NCI-H187 treated with DMSO at 0.1 percent for 48 hours (cell line): Measurements from ENCODE around the gene SPR.

Experiments
- DNase-seq: peaks from one replicate; lab custom pipeline; 2025; lab: John Stamatoyannopoulos, UW

Gene SPR

DNA sequence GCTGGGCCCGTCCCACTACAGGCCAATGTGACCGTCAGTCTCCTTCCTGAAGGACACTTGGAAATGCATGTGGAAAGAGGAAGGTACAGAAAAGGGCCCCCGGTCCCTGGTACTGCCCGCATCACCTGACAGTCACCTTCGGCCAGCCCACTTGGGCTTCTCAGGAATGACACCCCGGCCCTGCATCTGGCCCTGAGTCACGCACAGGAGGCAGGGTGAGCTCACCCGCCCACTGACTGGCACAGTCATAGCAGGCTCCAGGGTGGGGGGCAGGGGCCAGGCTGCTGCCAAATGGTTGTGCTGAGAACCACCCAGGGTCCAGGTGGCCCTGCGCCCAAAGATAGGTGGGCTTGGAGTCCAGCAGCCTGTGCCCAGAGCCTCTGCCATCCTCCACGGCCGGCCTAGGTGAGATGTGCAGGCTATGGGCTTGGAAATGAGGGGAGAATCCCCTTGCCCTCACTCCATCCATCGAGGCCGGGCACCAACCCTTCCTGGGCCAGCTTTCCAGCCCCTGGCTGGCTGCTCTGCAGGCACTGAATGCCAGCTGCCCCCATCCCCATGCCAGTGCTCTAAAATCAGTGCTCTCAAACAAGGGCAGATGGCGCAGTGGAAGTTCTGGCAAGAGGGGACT, 44.2 kb downstream of the SPR start:
- DNase-seq = no peak

GRCh38 chr2:72932045-72932740, 45.0 kb downstream of the SPR start:
- DNase-seq = no peak

- no peak for DNase-seq
Observed at GRCh38 chr2:72932805-72933204, 45.6 kb downstream of the SPR start.

DNA sequence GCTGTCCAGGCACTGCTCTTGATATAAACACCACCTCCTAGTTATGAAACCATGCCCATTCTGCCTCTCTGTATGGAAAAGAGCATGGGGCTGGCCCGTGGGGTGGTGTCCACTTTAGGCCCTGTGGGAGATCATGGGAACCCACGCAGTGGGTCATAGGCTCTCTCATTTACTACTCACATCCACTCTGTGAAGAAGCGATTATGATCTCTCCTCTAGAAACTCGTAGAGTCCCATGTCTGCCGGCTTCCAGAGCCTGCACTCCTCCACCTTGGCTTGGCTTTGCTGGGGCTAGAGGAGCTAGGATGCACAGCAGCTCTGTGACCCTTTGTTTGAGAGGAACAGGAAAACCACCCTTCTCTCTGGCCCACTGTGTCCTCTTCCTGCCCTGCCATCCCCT, 46.0 kb downstream of the SPR start:
- DNase-seq = no peak

DNA sequence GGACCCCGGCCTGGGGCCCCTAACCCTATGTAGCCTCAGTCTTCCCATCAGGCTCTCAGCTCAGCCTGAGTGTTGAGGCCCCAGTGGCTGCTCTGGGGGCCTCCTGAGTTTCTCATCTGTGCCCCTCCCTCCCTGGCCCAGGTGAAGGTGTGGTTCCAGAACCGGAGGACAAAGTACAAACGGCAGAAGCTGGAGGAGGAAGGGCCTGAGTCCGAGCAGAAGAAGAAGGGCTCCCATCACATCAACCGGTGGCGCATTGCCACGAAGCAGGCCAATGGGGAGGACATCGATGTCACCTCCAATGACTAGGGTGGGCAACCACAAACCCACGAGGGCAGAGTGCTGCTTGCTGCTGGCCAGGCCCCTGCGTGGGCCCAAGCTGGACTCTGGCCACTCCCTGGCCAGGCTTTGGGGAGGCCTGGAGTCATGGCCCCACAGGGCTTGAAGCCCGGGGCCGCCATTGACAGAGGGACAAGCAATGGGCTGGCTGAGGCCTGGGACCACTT, 46.5 kb downstream of the SPR start:
- no peak for DNase-seq

DNA sequence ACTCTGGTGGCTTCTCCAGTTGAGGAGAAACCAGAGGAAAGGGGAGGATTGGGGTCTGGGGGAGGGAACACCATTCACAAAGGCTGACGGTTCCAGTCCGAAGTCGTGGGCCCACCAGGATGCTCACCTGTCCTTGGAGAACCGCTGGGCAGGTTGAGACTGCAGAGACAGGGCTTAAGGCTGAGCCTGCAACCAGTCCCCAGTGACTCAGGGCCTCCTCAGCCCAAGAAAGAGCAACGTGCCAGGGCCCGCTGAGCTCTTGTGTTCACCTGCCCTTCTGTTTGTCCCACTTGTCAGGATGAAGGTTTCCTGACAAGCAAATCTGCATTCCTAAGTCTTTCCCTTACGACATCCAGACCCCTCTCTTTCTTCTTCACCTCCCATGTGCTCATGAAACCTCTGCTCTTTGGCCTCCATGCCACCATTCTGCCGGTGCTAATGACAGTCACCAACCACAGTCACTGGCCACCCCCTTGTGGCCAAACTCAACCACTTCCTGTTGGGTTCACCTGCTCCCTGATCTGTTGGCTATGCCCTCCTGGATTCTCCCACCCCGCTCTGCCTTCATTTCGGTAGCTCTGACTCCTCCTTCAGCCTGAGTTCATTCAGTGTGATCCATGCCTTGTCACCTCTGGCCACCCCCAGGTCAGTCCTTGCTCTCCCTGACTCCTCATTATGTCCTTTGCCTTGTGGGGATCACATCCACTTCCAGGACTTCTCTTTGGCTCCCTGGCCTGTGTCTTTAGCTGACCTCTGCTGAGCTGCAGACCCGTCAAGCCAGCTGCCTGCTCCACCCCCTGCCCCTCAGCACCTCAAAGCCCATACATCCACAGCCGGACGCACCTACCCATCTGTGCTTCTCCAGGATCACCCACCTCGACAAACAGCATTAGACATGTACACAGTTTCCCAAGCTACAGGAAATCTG, 47.7 kb downstream of the SPR start:
- no peak for DNase-seq

DNA sequence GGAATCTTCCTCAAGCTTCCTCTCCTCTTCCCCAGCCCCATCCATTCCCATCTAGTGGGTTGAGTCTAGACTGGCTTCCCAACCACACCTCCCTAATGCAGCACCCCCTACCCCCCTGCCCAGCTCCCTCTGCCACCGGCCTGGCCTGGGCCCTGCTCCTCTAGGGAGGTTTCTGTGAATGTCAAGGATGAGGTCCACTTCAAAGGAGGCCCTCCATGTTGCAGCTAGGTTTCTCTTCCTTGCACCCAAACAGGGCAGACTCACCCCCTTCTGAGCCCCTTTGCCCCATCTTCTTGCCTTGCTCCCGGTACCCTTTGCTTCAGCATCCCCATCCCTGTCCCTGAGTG, 48.4 kb downstream of the SPR start:
- no peak for DNase-seq

DNA sequence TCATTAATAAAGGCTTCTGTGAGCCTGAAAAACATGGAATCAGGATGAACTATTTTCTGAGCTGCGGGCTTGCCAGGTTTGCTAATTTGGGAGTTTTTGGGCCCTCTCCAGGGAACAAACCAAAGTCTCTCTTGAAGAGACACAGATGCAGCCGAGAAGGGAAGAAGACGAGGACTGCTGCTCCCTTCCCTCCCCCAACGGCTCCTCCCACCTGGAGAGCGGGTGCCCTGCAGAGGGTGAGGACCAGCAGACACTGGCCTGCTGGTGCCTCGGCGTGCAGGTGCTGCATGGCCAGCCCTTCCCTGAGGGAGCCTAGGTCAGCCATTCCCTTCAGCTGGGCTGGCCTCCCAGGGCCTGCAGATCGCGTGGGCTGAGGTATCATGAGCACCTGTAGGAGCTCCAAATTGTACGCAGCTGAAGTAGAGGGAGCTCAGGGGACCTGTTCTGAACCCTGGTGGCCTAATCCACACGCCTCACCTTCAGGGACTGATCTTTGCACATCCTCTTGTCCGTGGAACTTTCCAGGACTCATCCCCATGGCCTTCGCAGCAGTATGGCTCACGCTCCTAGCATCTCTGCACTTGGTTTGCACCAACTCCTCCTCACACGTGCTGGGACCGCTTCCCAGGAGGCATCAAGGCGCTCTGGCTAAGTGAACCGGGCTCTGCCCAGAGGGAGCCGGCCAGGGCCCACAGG, 49.6 kb downstream of the SPR start:
- DNase-seq = no peak

GRCh38 chr2:72937356-72937669, 50.1 kb downstream of the SPR start:
- no peak for DNase-seq

GRCh38 chr2:72938455-72938854, 51.2 kb downstream of the SPR start:
- no peak for DNase-seq

DNA sequence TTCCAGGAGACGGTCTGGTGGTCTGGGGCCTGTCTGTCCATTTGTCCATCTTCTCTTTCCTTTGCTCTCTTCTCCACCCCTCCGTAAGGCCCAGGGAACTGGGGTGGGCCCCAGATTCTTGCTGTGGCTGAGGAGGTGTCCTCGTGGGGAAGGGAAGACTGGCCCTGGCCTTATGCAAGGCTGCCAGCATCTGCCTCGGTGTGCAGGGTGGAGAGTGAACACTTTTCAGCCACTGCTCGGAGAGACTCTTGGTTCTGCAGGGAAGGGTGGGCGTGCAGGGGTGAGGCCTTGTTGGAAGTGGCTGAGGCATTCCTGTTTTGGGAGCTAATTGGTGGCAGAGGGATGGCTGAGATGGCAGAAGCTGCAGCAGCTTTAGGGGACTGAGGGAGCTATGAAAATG, 53.2 kb downstream of the SPR start:
- no peak for DNase-seq

DNA sequence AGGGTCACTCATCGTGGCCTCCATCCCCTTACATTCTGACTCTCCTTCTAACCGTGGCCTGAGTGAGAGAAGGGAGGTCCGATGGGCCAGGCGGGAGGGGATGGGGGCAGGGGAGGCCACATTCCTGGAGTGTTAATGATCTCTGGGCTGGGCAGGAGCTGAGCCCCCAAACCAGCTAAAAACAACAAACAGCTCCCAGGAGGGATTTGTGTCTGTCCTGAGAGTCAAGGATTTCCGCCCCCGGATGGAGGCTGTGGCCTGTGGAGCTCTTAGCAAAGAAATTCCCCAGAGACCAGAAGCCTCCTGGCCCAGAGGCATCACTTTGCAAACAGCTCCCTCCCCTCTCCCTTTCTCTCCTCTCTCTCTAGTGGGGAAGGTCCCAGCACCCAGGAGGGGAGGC, 53.6 kb downstream of the SPR start:
- no peak for DNase-seq
